Measurements from ENCODE around the gene SGPP1. TPM values are rescaled to one million over a fixed set of nuclear protein-coding genes. Genes with fewer than 3 reads are reported as not detected.

The SGPP1 gene
- total RNA-seq, 2 donors from 2014 or later: 7.7 to 11.1 TPM

DNA sequence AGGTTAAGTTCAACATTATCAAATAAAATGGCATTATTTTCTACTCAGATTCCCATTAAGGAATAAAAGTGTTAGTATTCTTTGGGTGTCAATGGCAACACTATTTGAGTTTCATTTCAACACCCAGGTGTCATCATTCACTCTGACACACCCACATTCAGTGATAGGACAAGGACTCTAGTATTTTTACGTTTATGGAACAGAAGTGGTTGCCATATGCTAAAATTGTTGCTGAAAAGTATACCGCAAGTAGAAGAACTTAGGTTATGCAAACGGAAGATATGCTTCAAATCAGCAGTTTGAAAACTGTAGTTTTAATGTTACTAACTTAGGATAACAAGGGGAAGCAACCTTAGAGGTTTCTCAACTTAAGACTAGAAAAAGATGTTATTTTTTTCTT, 20.0 kb upstream of the SGPP1 start:
- ATAC-seq (replicated peaks): no peak
- peaks cover 5% of the 10 kb centered on the region for H3K4me1 Mint-ChIP-seq
- no peaks in the 10 kb centered on the region for H3K27me3 Mint-ChIP-seq
- no peaks in the 10 kb centered on the region for H3K36me3 Mint-ChIP-seq (ENCODE audit: low read depth)
- no peak overlapping the region for H3K4me3 Mint-ChIP-seq
- no peak overlapping the region for H3K27ac Mint-ChIP-seq
- H3K9me3 Mint-ChIP-seq: no peaks in the 10 kb centered on the region

DNA sequence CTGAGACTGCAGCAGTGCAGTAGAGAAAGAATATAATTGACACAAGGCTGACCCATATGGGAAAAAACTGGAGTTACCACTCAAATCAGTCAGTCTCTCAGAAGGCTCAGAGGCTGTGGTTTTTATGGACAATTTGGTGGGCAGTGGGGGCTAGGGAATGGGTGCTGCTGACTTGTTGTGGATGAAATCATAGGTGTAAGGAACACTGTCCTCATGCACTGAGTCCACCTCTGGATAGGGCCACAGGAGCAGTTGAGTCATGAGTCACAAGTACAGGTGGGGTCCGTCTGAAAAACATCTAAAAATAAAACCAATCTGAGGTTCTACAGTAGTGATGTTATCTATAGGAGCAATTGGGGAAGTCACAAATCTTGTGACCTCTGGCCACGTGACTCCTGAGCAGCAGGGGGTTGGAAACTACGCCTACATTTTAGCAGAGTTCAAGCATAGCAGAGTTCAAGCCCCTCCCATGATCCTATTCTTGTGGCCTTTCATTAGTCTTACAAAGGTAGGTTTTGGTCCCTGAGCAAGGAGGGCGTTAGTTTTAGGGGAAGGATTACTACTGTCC, 18.1 kb upstream of the SGPP1 start:
- peaks cover 5% of the 10 kb centered on the region for H3K4me1 Mint-ChIP-seq
- H3K27ac Mint-ChIP-seq: peak overlapping the region; percentile 65
- H3K4me3 Mint-ChIP-seq: peak overlapping the region; percentile 16
- peak; percentile 64 for ATAC-seq (replicated peaks)
- H3K9me3 Mint-ChIP-seq: no peaks in the 10 kb centered on the region
- H3K27me3 Mint-ChIP-seq: no peaks in the 10 kb centered on the region
- no peaks in the 10 kb centered on the region for H3K36me3 Mint-ChIP-seq (ENCODE audit: low read depth)

DNA sequence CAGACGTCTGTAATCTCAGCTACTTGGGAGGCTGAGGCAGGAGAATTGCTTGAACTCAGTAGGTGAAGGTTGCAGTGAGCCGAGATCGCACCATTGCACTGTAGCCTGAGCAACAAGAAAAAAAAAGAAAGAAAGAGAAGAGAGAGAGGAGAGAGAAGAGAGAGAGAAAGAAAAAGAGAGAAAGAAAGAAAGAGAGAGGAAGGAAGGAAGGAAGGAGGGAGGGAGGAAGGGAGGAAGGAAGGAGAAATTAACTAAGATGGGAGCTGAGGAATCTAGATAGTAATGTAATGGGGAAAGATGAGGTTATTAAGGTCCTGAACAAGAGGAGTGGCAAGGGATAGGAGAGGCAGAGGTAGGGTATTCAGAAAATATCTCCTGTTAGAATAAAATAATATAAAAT, 17.4 kb upstream of the SGPP1 start:
- Mint-ChIP-seq H3K27ac (no peak overlapping the region), H3K9me3 (no peaks in the 10 kb centered on the region), H3K27me3 (no peaks in the 10 kb centered on the region), H3K4me1 (peaks cover 5% of the 10 kb centered on the region), H3K36me3 (ENCODE audit: low read depth) (no peaks in the 10 kb centered on the region), H3K4me3 (no peak overlapping the region)
- no peak for ATAC-seq (replicated peaks)

DNA sequence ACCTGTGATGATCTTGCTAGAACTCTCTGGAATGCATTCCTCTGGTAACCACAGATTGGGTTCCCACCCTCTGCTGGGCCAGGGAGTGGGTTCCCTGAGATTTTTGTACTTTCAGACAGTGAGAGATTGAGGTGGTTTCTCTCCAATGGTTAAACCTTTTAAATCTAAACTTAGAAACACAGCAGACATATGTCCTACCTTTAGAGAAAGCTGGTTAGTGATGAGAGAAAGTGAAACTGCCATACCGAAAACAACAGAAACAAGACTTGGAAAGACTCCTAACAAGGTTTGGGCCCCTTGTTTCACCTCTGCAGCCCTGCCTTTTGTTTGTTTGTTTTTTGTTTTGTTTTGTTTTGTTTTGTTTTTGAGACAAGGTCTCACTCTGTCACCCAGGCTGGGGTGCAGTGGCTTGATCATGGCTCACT, 9.7 kb upstream of the SGPP1 start:
- H3K27ac Mint-ChIP-seq: peak overlapping the region; percentile 77
- no peaks in the 10 kb centered on the region for H3K36me3 Mint-ChIP-seq (ENCODE audit: low read depth)
- ATAC-seq (replicated peaks): peak; percentile 90
- peaks cover 8% of the 10 kb centered on the region for H3K4me1 Mint-ChIP-seq
- H3K9me3 Mint-ChIP-seq: no peaks in the 10 kb centered on the region
- H3K27me3 Mint-ChIP-seq: no peaks in the 10 kb centered on the region
- H3K4me3 Mint-ChIP-seq: peak overlapping the region; percentile 43

DNA sequence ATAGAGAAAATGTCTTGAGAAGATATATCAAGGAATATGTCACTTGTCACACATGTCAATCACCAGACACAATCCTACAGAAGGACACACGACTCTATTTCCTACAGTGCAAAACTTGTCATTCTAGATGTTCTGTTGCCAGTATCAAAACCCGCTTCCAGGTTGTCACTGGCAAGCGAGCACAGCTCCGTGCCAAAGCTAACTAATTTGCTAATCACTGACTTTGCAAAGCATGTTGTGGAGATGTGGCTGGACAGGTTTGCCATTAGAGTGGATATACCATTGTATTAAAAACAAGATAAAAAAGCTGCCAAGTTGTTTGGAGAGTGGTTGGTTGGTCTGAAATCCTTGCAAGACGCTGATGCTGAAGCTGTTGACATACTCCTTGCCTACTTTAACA, 7.9 kb upstream of the SGPP1 start:
- no peaks in the 10 kb centered on the region for H3K9me3 Mint-ChIP-seq
- H3K4me3 Mint-ChIP-seq: no peak overlapping the region
- H3K4me1 Mint-ChIP-seq: peaks cover 8% of the 10 kb centered on the region
- no peak overlapping the region for H3K27ac Mint-ChIP-seq
- no peak for ATAC-seq (replicated peaks)
- no peaks in the 10 kb centered on the region for H3K27me3 Mint-ChIP-seq
- H3K36me3 Mint-ChIP-seq (ENCODE audit: low read depth): no peaks in the 10 kb centered on the region

DNA sequence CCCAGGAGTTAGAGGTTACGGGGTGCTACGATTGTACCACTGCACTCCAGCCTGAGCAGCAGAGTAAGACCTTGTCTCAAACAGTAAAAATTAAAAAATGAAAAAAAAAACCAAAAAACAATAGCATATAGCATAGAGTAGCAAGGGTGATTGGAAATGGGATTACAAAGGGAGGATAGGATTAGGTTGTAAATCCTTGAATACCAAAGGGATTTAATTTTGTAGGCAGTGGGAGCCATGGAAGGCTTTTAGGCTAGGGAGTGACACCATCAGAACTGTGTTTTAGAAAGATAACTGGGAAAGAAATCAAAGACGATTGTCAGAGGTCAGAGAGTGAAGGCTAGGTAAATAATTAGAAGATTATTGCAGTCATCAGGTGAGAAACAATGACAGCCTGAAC, 2.8 kb upstream of the SGPP1 start:
- no peaks in the 10 kb centered on the region for H3K27me3 Mint-ChIP-seq
- H3K27ac Mint-ChIP-seq: no peak overlapping the region
- H3K36me3 Mint-ChIP-seq (ENCODE audit: low read depth): peaks cover 4% of the 10 kb centered on the region
- no peaks in the 10 kb centered on the region for H3K9me3 Mint-ChIP-seq
- ATAC-seq (replicated peaks): no peak
- H3K4me1 Mint-ChIP-seq: peaks cover 15% of the 10 kb centered on the region
- no peak overlapping the region for H3K4me3 Mint-ChIP-seq

DNA sequence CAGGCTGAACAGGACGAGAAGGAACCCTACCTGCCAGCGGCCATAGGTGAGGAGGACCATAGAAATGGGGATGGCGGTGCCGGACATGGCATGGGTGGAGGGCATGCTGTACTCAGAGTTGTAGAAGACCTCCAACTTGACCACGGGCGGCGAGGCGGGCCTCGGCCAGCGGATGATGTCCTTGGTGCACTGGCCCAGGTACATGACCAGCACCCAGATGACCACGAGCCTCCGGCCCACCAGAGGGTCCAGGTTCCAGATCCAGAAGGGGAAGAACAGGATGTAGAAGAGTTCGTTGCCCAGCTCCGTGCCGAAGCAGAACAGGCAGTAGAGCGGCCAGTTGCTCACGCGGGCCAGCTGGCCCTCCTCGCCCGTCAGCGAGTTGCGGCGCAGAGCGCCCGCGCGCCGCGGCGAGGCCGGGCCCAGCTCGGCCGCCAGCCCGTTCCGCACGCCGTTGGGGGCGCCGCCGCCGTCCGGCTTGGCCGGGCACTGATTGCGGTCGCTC, 582 bp downstream of the SGPP1 start:
- Mint-ChIP-seq H3K9me3 (no peaks in the 10 kb centered on the region), H3K36me3 (ENCODE audit: low read depth) (peaks cover 4% of the 10 kb centered on the region), H3K4me3 (peak overlapping the region; percentile 99), H3K4me1 (peaks cover 22% of the 10 kb centered on the region), H3K27ac (peak overlapping the region; percentile 97), H3K27me3 (no peaks in the 10 kb centered on the region)
- peak; percentile 61 for ATAC-seq (replicated peaks)

DNA sequence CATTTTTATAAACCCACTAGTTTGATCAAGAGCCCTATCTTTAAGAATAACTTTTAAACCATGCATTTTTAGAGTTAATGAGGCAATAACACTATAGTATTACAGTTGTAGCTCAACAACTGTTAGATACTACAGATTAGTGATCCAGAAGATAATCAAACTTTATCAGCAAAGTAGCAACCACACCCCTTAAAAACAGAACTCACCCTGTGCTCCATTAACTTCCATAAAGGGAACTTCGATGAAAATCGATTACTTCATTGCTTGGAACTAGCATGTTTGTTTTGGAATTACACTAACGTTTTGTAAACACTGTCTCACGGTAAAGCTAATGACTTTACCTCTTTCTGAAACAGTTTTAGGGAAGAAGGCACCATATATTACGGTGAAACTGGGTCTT, 1.4 kb downstream of the SGPP1 start:
- Mint-ChIP-seq H3K4me1 (peaks cover 22% of the 10 kb centered on the region), H3K27me3 (no peaks in the 10 kb centered on the region), H3K27ac (peak overlapping the region; percentile 97), H3K36me3 (ENCODE audit: low read depth) (peaks cover 8% of the 10 kb centered on the region), H3K4me3 (peak overlapping the region; percentile 99), H3K9me3 (no peaks in the 10 kb centered on the region)
- no peak for ATAC-seq (replicated peaks)

DNA sequence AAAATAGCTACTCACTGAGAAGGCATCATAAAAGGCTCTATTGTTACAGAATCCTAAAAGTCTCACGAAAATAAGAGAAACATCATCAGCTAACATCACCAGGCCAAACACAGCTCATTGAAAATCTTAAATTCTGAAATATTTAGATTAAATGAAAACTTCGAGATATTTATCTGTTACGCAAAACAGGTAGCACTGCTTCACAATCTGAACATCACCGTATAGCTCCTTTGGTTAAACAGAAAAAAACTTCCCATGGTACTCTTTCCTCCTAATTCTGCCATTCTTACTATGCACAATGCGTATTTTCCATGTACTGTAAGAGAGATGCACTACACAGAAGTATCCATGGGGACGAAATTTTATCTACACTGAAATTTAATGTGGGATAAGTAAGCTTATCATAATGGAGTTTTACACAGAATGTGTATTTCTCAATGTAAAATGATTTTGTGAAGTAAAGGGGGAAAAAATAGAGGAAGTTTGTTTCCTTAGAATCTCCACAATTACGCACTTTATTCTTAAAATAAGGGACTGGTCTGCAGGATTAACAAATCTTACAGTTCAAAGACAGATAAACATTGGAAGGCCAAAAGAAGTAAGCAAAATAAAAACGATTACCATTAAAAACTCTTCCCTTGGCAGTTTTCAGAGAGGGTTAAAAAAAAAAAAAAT, 1.9 kb downstream of the SGPP1 start:
- ATAC-seq (replicated peaks): no peak
- no peaks in the 10 kb centered on the region for H3K9me3 Mint-ChIP-seq
- peaks cover 13% of the 10 kb centered on the region for H3K36me3 Mint-ChIP-seq (ENCODE audit: low read depth)
- peaks cover 22% of the 10 kb centered on the region for H3K4me1 Mint-ChIP-seq
- peak overlapping the region; percentile 97 for H3K27ac Mint-ChIP-seq
- no peaks in the 10 kb centered on the region for H3K27me3 Mint-ChIP-seq
- H3K4me3 Mint-ChIP-seq: peak overlapping the region; percentile 99

DNA sequence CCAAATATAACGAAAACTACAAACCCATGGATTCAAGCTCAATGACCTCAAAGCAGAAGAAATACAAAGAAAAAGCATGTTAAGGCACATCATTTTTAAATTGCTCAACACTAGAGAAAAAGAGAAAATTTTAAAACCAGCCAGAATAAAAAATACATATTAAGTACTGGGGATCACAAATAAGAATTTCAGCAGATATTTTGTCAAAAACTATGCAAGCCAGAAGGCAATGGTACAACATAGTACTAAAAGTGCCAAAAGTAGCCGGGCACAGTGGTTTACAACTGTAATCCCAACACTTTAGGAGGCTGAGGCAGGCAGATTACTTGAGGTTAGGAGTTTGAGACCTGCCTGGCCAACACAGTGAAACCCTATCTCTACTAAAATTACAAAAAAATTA, 10.2 kb downstream of the SGPP1 start:
- H3K4me1 Mint-ChIP-seq: peaks cover 12% of the 10 kb centered on the region
- no peaks in the 10 kb centered on the region for H3K9me3 Mint-ChIP-seq
- no peaks in the 10 kb centered on the region for H3K27me3 Mint-ChIP-seq
- peaks cover 25% of the 10 kb centered on the region for H3K36me3 Mint-ChIP-seq (ENCODE audit: low read depth)
- no peak overlapping the region for H3K4me3 Mint-ChIP-seq
- no peak overlapping the region for H3K27ac Mint-ChIP-seq
- no peak for ATAC-seq (replicated peaks)

DNA sequence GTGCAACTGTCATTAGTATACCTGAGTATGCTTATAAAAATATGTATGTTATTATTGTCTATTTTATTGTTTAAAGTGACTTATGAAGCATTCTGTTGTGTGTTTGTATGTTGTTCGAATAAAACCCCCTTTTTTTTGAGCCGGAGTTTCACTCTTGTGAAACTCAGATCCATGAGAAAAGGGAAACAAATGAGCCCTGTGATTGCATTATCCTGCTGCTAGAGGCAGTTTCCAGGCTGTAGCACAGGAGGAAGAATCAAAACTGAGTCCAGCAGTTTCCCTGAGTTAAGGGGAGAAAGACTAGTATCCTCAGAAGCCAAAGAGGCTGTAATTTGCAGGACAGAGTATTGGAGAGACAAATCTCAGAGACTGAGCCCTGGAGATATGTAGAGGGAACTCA, 12.5 kb downstream of the SGPP1 start:
- Mint-ChIP-seq H3K27ac (no peak overlapping the region), H3K9me3 (no peaks in the 10 kb centered on the region), H3K4me1 (peaks cover 16% of the 10 kb centered on the region), H3K36me3 (ENCODE audit: low read depth) (peaks cover 15% of the 10 kb centered on the region), H3K4me3 (no peak overlapping the region), H3K27me3 (no peaks in the 10 kb centered on the region)
- ATAC-seq (replicated peaks): no peak

DNA sequence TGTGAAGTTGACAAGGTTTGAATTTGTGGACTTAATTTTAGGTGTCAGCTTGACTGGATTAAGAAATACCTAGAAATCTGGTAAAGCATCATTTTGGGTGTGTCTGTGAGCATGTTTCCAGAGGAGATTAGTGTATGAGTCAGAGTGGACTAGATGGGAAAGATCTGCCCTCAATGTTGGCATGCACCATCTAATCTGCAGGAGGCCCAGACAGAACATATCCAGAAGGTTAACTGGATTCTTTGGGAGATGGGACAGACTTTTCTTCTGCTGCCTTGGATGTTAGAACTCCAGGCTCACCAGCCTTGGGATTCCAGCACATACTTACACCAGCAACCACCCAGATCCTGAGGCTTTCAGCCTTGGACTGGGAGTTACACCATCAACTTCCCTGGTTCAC, 14.1 kb downstream of the SGPP1 start:
- peaks cover 16% of the 10 kb centered on the region for H3K4me1 Mint-ChIP-seq
- ATAC-seq (replicated peaks): peak; percentile 38
- H3K27ac Mint-ChIP-seq: no peak overlapping the region

DNA sequence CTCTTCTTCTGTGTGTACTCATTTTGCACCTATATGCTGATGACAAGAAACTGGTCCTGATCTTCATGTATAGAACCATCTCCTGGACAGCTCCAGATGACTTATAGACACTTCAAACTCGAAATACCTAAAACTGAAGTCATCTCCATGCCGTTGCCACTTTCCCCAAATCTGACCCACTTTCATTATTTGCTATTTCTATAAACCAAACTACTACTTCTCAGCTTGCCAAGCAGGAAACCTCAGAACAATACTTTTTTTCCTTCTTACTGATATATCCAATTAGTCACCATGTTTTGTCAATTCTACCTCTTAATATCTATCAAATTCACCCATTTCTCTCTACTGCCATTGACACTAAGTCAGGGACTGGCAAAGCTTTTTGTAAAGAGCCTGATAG, 14.8 kb downstream of the SGPP1 start:
- peak overlapping the region; percentile 62 for H3K4me3 Mint-ChIP-seq
- H3K27ac Mint-ChIP-seq: peak overlapping the region; percentile 32
- H3K4me1 Mint-ChIP-seq: peaks cover 16% of the 10 kb centered on the region
- H3K36me3 Mint-ChIP-seq (ENCODE audit: low read depth): peaks cover 9% of the 10 kb centered on the region
- no peaks in the 10 kb centered on the region for H3K27me3 Mint-ChIP-seq
- peak; percentile 93 for ATAC-seq (replicated peaks)
- H3K9me3 Mint-ChIP-seq: no peaks in the 10 kb centered on the region

More for the DNA sequence above, 14.1 kb downstream of the SGPP1 start:
- Mint-ChIP-seq H3K27me3 (no peaks in the 10 kb centered on the region), H3K4me3 (peak overlapping the region; percentile 62), H3K36me3 (ENCODE audit: low read depth) (peaks cover 9% of the 10 kb centered on the region), H3K9me3 (no peaks in the 10 kb centered on the region)

DNA sequence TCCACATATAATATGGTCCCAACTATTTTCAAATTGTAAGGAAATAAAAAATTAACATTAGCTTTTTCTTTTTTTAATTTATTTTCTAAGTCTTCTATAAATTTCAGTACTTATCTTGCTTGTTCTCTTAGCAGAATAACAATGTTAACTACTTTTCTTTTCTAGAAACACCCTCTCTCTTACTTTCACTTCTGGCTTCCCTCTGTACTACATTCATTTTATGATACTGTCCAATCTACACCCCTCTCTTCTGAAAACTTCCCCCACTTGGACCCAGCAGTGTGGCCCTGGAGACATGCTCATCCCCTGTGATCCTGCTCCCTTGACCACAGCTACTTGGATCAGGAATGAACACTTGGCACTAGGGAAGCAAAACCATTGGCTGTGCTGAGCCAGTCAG, 15.7 kb downstream of the SGPP1 start:
- ATAC-seq (replicated peaks): no peak
- Mint-ChIP-seq H3K27ac (peak overlapping the region; percentile 15), H3K4me3 (peak overlapping the region; percentile 62), H3K27me3 (no peaks in the 10 kb centered on the region), H3K9me3 (no peaks in the 10 kb centered on the region), H3K4me1 (peaks cover 16% of the 10 kb centered on the region), H3K36me3 (ENCODE audit: low read depth) (peaks cover 9% of the 10 kb centered on the region)

DNA sequence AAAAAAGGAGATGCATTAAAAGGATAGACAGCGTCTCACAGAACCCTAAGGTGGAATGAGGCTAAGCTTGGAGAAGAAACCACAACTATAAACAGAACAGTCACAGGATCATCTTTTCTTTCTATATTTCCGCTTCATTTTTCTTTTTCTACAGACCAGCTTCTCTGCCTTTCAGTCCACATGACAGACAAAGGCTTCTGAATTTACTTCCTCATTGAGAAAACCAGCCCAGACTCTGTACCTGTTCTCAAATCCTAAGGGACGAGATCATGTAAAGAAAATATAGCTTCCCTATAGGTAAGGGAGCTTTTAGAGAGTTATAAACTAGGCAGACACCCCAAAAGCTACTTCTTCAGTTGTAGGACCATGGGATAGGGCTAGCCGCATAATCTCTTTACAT, 17.4 kb downstream of the SGPP1 start:
- peaks cover 20% of the 10 kb centered on the region for H3K4me1 Mint-ChIP-seq
- H3K36me3 Mint-ChIP-seq (ENCODE audit: low read depth): peaks cover 2% of the 10 kb centered on the region
- no peak overlapping the region for H3K4me3 Mint-ChIP-seq
- H3K9me3 Mint-ChIP-seq: no peaks in the 10 kb centered on the region
- ATAC-seq (replicated peaks): no peak
- H3K27me3 Mint-ChIP-seq: no peaks in the 10 kb centered on the region
- H3K27ac Mint-ChIP-seq: no peak overlapping the region
